HG03139 (cell line): ENCODE measurements around the gene CCNJL.
"Not testable (repeated sequence)": the region's sequence is repeated elsewhere in the genome, so short reads cannot be mapped to it uniquely, and the experiment has no call there.

Experiments
- ATAC-seq: cut with Tn5 transposase; IDR thresholded peaks from one replicate; pipeline ENCODE4 v1.9.1; 2021; ENCODE audit not compliant: unreplicated experiment

CCNJL gene

DNA sequence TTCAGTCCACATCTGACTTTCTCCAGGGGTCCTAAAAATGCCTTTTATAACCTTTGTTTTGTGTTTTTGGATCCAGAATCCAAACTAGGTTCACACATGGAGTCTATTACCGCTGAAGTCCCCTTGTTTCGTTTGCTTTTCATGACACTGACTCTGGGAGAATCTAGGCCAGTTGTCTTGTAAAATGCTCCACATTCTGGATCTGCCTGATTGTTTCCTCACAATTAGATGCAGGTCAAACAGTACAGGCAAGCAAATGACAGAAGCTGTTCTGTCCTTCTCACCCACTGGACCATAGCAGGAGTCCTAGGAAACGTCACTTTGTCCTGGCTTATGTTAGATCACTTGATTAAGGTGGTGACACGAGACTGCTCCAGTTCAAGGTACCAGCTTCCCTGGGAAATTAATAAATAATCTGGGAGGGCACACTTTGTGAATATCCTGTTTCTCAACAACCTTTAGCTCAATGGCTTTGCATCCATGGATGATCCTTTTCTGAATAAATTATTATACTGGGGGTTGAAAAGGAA, 49.0 kb downstream of the CCNJL start:
- ATAC-seq = no peak

DNA sequence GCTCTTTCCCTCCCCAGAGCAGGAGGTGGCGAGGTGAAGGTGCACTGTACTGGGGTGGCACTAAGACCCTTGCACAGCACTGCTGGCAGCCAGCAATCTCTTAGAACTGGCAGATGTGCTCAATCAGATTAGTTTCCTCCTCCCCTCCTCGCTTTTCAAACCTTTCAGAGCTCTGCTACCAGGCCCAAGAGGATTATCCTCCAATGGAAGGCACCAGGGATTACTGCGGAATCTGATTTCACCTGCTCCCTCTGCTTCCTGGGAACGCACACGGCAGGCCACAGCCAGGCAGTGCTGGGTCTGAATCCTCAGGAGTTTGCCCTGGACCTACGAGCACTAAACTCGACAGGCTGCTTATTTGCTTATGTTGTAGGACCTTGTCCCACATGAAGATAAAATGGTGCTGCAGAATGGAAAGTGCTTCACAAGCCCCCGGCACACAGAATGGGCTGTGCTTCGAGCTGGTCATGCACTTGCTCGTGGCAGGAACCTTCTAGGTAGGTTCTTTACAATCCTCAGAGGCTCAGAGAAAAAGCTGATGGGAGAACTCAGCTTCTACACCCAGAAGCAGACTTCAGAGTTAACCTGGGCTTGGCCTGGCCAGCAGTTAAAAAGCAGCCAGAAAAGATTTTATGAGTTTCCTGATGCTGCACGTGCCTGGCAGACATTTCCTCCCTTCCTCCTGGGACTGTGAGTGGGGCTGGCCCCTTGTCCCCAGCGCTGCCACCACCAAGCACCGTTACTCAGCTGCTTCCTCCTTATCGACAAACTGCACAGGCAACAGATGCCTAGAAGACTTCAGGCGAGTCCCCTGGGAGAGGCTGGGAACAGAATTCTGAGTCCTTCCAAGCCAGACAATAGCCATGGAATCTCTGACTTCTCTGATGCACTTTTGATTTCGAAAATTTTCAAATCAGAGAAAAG, 50.0 kb downstream of the CCNJL start:
- ATAC-seq = no peak

- no peak for ATAC-seq
Observed at GRCh38 chr5:160260881-160261815, 51.2 kb downstream of the CCNJL start.

DNA sequence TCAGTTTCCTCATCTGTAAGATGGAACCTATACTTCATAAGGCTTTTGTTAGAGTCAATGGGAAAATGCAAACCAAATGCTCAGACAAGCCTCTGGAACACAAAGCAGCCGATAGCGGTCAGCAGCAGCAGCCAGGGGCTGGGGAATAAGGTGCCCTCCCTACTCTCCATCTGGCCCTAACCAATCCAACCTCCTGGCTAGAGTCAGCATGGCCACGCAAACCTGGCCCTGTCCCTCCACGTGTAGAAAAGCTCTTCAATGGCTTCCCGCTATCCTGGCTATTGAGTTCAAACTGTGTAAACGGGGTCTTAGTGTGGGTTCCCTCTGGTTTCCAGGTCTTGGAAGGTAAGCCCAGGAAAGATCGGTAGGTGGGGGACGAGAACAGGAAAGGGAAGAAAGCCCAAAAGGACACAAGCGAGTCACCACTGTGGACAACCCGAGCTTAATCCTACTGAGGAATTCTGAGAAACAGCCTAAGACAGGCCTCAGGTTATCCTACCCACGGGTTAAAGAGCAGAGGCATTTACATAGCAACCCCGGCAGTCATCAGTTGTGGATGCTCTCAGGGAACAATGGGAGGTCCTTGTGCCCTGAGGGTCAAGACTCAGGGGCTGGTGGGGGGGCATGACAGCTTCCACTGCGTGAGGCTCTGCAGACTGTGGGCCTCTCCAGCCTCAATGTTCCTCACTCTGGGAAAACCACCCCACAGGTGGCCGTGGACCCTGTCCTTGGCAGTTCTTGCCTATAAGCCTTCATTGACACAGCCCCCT, 52.2 kb downstream of the CCNJL start:
- no peak for ATAC-seq

DNA sequence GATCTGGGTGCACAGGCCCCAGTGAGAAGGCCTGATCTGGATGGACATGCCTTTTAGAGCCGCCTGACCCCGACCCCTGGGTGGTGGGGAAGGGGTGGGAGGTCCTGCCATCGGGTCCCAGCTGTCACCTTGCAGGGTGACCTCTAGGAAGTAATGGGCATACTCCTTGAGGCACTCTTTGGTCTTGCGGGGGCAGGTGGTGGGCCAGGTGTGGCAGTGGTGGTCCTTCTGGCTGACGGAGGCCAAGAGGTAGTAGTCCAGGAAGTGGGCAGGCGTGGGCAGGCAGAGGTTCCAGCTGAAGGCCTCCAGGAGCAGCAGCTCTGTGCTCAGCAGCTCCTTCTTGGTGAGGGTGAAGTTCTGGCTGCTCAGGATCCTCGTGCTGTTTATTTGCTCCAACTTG, 53.0 kb downstream of the CCNJL start:
- ATAC-seq = no peak

GRCh38 chr5:160254706-160255105, 57.7 kb downstream of the CCNJL start:
- ATAC-seq = no peak

DNA sequence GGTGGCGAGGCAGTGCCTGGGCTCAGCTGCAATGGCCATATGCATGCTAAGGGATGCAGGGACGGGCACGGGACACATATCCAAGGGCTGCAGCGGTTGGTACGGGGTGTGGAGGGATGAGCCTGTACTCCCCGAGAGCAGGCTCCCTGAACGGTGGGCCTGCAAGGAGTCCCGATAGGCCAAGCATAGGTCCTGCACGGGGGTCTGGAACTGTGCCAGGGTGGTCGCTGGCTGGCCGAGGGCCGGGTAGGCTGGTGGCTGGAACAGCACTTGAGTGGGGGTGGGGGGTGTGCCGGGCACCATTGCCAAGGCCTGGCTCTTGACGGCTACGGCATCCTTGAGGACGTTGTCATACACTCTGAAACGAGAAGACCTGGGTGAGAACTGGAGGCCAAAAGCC, 58.9 kb downstream of the CCNJL start:
- ATAC-seq = no peak

DNA sequence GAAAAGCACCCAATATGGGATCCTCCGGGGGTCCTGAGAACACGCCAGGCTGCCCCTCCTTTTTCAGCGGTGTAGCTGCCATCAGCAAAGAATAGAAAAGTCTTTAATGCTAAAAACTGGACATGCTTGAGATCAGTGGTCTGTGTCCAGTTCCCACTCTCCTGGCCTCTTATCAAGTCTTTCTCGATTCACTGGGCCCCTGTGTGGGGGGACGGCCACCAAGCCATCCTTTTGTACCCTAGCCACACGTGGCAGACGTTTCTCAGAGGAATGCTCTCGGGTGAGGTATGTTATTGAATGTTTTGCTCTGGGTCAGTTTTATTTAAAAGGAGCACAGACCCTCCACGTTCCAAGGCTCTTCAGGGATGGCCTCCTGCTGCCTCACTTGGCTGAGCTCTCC, 59.4 kb downstream of the CCNJL start:
- ATAC-seq = no peak

DNA sequence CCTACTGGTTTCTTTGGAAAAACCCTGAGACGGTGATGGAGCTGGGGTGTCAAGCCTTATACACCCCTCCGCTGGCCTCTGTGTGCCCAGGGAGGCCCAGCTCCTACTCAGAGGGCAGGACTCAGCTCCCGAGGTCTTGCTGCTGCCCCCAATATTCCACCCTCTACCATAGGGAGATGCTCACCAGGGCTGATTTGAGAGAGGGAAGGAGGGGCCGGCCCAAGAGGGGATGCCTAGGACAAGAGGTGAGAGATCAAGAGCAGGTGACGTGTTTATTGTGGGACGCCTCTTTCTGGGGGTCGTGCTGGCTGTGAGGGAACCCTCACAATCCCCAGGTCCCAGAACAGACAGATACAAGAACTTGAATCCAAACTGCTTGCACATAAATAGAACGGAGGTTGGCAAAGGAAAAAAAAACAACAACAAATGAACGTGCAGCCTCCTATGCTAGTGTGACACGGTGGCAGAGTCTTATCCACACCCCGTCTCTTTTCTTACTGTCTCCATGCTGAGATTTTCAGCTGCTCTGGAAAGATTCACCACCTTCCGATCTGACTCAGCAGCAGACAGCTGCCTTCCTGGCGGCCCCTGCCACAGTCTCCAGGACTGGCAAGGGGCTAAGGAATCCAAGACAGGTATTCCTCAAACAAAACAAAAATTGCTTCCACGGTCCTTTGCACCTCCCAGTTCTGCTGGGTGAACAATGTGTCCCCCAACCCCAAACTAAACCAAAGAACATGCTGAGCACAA, 60.8 kb downstream of the CCNJL start:
- ATAC-seq = no peak

DNA sequence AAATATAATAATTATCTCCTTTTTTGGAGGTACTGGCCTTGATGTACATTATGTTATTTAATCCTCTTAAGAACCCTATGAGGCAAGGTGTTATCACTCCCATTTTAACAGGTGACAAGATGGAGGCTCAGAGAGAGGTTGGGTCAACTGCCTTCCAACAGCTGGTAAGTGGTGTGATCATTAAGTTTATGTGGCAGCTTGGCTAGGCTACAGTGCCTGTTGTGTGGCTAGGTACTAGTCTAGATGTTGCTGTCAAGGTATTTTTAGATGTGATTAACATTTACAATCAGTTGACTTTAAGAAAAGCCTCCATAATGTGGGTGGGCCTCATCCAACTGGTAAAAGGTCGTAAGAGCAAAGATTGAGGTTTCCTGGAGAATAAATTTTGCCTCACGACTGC, 61.5 kb downstream of the CCNJL start:
- no peak for ATAC-seq

GRCh38 chr5:160250226-160250625, 62.1 kb downstream of the CCNJL start:
- no peak for ATAC-seq

- not testable (repeated sequence) for ATAC-seq
Observed at GRCh38 chr5:160249570-160249969, 62.8 kb downstream of the CCNJL start.

DNA sequence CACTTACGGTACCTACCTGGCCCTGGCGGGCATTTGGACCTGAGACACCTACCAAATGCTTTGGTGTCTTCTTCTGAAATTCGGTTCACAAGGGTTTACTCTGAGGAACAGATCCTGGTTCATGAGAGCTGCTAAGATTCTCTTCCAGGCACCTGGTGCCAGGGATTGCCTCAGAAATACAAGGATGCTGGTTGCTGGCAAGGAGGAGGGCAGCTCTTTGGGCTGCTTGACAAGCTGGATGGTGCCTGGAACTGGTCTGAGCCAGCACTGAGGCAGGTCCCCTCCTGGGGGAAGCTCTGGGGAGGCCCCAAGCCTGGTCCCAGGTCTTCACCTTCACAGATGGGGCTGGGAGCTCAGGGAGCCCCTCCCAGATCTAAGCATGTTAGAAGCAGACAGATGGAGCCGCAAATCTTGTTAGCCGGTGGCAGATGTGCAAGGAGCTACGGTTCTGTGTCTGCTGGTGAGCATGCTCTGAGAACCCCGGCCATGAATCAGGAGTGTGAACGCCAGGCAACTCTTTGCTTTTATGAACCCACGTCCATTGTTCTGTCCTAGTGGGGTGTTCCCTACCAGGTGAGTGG, 66.8 kb downstream of the CCNJL start:
- ATAC-seq = no peak

GRCh38 chr5:160242145-160242544, 70.2 kb downstream of the CCNJL start:
- ATAC-seq = no peak

- no peak for ATAC-seq
Observed at GRCh38 chr5:160240350-160240749, 72.0 kb downstream of the CCNJL start.

DNA sequence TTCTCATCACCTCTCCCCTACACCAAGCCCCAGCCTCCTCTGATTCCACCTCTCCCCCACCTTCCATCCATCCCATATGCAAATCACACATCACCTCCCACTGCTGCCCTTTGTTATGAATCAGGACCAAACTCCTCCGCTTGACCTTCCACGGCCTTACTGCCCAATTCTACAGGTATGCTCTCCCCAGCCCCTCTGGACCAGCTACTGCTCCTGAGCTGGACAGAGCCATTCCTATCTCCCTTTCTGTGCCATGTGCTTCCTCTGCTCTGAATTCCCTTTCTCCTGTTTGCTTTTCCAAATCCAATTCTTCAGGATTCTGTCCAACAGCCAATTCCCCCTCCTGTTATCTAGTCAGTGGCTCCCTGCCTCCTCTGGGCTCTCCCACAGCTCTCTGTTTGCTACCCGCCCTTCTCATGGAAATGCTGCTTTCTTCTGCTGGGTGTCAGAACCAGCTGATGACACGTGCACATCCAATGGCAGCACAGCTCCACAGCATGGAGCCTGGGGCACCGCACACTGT, 74.7 kb downstream of the CCNJL start:
- ATAC-seq = no peak

- no peak for ATAC-seq
Observed at GRCh38 chr5:160235731-160236130, 76.6 kb downstream of the CCNJL start.

- no peak for ATAC-seq
Observed at GRCh38 chr5:160233215-160233614, 79.1 kb downstream of the CCNJL start.

DNA sequence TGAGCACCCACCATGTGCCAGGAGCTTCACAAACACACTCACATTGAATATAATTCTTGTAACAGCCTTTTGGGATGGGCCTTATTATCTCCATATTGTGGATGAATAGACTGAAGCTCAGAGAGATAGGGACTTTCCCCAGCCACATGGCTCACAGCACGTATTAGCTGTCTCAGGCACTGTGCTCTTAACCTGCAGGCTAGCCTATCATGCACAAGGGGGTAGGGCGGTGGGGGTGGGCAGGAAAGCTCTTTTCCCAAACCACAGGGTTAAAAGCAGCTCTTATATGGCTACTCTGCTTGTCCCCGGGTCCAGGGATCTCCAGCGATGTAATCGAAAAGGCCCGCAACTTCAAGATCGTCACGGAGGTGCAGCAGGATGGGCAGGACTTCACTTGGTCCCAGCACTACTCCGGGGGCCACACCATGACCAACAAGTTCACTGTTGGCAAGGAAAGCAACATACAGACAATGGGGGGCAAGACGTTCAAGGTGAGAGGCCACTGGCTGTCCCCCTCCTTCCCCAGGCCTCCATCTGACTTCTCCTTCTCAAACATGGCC, 80.5 kb downstream of the CCNJL start:
- ATAC-seq = no peak
